Pulmonary artery endothelial cell (primary cell): ENCODE data around the gene ARL5C. TPM values are rescaled to one million over a fixed set of nuclear protein-coding genes. Genes with fewer than 3 reads are reported as not detected.
"Not testable (repeated sequence)": the region's sequence is repeated elsewhere in the genome, so short reads cannot be mapped to it uniquely, and the experiment has no call there.

Experiments used
- DNase-seq: peaks from one replicate; pipeline ENCODE4 v3.0.0-alpha.2; 2011; ENCODE audit warnings: low read depth, low spot score
- total RNA-seq: library from RNA; depleted of rRNA; stranded (reverse); fragments of >200 nt; gene quantifications from 2 replicates; pipeline ENCODE4 v1.2.3, GENCODE V29; 2014

ARL5C gene
- total RNA-seq, 1 donor from 2014 or later, result not detected

DNA sequence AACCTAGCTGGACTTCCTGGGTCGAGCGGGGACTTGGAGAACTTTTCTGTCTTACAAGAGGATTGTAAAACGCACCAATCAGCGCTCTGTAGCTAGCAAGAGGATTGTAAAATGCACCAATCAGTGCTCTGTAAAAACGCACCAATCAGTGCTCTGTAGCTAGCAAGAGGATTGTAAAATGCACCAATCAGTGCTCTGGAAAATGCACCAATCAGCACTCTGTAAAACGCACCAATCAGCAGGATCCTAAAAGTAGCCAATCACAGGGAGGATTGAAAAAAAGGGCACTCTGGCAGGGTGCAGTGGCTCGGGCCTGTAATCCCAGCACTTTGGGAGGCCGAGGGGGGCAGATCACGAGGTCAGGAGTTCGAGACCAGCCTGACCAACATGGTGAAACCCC lies 2.5 kb upstream of the ARL5C start:
- DNase-seq, result not testable (repeated sequence)

DNA sequence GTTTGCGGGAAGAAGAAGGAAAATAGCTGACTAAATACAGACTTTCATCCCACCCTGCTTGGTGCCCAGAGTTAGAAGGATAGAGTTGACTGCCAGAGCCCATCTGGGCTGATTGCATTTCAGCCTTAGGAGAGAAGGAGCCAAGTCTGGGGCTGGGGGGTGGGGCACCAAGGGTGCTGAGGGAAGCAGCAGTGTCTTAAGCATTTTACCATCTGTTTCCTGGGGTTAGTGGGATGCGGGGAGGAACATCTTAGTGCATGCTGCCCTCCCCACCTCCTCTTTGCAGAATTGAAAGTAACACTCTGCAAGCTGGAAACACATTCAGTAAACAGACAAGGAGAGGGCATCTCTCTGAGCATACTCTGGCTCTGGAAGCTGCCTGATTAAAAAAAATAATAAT lies 1.5 kb upstream of the ARL5C start:
- no peak for DNase-seq

DNA sequence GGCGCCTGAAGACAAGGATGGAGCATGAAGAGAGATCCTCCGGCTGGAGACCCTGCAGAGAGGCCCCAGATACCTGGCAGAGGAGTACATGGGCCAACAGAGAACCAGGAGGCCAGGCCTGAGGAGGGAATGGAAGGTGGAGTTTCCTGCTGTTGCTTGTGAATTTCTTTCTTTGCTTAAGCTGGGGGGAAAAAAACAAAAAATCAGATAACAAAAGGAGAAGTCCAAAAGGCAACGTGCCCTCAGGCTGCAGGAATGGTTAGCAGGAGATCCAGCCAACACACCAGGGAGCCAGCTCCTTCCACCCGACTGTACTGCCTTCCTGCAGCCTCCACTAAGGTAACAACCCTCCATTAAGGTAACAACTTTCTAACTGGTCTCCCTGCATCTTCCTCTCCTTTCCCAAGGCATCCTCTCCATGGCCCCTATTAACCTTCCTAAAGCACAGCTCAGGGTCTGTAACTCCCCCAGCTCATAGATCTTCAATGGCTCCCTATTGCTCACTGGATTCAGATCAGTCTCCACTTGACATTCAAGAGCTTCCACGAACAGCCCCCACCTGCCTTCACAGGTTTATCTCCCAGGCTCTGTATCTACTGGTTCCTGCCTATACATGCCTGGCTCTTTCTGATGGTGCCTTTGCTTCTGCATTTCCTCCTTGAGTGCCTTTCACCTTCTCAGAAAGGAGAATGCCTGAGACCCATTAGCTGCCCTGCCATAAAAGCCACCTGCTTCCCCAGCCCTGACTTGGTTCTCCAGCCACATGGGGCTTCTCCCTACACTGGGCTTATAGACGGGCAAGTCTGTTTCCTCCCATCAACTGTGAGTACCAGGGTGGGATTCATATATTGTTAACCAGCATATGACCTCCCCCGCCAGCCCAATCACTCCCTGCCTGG lies 725 bp upstream of the ARL5C start:
- no peak for DNase-seq

DNA sequence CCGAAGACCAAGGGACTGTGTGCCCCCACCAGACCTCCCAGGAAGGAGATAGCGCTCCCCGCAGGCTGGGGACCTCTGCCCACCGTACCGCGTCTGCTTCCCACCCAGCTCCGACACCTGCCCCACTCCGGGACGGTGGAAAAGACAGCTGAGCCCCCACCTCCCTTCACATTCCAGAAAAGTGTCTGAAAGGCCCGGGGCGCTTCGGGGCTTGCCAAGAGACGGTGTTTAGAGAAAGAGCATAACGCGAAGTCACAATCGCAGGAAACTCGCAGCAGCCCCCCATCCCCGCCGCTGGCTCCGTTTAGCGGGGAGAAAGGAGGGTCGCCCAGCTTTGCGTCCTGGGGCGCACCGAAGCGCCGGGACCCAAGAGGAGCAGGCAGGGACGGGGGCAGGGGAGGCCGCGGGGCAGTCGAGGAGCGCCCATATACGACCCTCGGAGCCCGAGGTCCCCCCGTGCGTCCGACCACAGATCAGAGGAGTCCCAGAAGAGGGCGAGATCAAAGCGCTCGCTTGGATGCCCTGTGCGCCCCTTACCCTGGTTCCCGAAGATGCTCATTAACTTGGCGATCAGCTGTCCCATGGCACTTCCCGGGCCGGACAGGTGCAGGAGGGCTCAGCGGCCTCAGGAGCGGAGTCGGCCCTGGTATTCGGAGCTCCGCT lies 652 bp downstream of the ARL5C start:
- DNase-seq, result no peak

DNA sequence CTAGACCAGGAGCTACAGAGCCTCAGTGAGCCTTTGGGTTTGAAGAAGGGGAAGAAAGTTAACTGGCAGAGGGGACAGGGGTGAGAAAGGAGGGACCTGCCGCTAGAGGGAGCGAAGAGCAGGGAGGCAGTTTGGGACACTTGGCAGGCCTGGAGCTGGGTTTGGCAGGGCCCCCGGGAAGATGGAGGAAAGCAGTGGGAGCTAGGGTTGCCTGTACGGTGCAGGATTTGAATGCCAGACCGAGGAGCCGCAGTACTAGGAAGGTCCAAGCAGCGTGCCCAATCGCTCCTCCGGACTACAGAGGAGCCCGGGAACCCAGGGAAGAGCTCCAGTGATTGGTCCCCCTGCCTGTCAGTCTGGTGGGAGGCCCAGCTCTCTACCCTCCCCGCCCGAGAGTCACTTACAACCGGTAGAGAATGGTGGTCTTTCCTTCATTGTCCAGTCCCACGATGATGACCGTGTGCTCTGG lies 1.3 kb downstream of the ARL5C start:
- DNase-seq, result peak; percentile 78

DNA sequence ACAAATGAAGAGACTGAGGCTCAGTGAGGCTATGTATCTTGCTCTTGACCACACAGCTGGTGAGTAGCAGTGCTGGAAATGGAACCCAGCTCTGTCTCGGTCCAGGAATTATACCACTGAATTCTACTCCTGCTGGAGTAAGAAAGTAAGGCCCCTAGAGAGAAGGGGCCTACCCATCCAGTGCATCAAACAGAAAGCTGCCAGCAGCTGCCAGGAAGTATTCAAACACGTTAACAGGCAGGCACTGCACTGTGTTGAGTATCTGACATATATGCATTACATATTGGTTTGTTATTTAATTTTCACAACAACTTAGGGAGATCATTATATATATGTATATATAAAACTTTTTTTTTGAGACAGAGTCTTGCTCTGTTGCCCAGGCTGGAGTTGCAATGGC lies 4.0 kb downstream of the ARL5C start:
- no peak for DNase-seq

DNA sequence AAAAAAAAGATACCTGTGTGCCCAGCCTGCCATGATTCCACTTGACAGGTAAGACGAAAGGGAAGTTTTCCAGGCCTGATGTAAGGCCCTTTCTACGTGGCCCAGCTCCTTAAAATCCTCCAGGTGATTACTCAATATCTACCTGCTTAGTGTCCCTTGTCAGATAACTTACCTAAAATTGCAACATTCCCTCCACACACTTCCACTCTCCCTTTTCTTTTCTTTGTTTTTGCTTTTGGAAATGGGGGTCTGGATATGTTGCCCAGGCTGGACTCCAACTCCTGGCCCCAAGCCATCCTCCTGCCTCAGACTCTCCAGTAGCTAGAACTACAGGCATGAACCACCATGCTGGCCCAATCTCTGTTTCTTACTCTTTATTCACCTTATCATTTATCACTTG lies 7.3 kb downstream of the ARL5C start:
- no peak for DNase-seq

DNA sequence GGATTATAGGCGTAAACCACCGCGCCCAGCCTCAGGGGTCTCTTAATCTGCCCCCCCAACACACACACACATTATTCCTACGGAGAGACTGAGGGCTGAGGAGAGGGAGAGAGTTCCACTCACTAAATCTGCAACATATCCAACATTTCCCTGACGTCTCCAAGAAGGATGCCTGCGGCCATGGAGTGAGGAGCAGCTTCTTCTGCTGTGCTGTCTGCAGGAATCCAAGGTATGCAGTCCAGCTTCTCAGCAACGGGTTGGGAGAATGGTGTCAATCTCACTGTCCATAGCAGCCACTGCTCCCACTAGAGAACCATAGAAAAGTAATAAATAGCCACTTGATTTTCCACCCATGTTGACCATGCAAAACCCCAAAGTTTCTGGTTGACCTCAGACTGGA lies 9.5 kb downstream of the ARL5C start:
- DNase-seq, result no peak

DNA sequence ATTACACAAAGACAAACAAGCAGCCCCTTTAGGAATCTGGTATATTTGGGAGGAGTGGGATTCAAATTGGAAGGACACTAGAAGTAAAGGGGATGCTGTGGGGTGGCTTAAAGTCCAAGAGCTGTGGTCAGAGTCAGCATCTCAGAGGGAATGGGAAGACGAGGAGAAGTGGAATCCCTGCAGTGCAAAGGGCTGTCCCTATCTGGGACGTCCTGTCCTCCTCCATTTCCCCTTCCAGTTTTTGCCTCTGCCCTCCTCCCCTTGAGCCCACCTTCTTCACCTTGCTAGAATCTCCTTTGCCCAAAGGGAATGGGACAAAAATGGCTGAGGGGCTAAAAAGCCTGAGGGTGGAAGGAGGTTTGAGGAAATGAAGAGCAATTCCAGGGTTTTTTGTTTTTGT lies 10.3 kb downstream of the ARL5C start:
- DNase-seq, result no peak

DNA sequence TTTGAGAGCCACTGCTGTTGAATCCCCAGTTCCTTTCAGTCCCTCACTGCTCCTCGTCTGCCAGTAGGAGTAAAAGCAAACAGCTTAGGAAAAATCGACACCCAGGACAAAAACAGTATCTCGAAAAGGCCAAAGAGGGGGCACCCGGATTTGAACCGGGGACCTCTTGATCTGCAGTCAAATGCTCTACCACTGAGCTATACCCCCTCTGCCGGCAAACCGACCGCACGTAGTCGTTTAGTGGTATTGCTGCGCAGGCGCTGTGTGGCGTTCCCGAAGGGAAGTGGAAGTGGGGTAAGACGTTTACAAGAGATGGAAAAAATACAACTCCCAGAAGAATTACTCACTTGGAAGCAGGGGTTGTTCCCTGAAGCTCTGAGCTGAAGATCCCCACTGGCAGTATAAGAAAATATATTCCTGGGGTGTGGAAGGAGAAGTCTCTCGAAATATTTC lies 12.3 kb downstream of the ARL5C start:
- peak; percentile 57 for DNase-seq

DNA sequence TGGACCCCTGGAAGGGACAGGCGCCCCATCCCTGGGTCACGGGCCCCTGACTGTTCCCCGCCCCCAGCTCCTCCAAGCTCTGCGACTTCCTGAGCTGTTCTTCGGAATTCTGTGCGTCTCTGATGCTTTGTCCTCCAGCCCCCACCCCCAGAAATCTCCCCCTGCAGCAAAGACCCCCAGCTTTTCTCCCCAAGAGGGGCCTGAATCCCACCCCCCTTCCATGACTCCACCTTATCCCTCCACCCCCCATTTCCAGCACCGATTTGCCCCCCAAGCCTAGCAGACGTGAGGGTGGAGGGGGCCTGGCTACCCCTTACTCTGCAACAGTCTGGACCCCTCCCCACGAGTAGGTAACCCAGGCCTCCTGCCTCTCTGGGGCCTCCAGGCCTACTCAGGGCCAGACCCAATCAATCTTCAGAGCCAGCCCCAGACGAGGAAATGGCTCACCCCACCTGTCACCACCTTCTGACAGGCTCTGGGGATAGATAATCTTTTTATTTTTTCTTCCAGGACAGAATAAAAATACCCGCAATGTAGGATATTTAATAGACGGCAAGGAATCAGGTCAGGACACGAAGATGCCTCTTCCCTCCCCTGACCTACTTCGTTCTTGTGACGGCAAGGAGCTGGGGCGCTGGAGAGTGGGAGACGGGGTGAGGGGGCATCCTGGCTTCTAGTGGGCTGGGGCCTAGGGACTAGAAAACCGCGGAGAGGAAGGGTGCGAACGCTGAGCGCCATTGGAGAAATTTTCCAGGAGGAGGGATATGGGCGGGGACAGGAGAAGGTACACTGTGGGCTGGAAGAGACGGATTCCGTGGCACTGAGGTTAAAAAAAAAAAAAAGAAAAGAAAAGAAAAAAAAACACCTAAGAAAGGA lies 13.8 kb downstream of the ARL5C start:
- DNase-seq, result no peak

DNA sequence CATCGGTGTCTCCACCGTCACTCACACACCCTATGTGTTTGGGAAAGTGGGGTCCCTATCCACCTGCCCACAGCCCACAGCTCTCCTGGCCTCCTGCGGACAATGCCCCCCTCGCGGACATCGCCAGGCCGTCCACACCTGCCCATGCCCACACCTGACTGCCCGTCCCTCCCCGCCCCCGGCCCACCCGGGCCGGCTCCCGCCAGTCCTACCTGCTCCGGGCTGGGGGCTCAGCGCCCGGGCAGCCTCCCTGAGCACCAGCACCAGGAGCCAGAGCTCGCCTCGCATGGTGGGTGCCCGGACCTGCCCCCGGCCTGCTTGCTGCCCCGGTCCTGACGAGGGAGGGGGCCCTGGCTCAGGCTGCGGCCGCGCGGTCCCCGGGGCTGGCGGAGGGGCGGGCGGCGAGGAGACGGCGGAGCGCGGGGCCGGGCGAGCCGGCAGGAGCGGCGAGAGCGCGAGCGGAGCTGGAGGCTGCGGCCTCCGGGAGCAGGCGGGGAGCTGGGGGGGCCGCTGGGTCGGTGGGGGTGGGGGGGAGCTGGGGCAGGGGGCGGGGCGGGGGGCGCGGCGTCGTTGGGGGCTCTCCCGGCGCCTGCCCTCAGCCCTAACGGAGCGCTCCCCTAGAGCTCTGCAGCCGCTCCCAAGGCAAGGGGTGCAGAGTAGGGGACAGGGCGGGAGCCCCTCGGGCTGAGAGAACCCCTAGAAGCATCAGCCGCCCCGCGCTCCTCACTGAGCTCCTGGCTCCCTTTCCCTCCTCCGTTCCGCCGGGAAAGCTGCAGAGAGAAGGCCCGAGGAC lies 14.6 kb downstream of the ARL5C start, which contains the start of gene PLXDC1:
PLXDC1 (minus strand) TSS at position 488 of the 793 bp plus-strand sequence; CDS start at position 288, 200 bp downstream.
- DNase-seq, result no peak

DNA sequence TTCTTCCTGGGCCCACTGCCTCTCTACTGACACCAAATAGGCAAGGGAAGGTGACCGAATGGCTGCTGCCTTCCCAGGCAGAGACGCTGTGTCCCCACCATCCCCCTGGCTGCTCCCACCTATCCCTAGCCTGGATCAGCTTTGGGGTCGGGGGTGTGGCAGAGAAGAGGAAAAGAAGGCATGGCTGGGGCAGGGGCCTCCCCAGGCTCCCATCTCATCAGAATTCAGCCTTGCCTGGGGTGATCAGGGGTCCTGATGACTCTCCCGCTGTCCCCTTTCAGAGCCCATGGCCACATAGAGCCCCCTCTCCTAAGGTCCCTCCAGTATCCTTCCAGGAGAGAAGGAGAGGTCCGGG lies 15.2 kb downstream of the ARL5C start:
- DNase-seq, result no peak

DNA sequence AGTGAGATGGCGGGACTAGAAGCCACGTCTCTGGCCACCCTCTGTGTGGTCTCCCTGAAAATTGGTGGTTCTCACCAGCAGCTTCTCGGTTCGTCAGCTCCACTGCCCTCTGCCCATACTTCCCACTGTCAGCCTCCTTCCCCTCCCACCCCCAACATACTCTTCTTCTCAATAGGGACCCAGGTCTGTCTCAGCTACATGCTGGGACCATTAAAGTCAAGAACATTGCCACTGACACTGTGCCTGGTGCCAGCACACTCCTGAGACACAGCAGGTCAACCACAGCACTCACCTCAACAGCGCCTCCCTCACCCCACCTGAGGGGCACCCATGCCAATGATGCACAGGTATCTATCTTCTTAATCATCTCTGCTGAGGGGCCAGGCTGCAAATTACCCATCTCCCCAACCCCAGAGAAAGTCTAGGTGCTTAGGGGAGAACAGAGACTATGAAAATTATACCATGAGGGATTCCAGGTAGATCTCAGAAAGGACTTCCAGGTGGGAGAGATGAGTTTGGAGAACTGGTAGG lies 15.8 kb downstream of the ARL5C start:
- no peak for DNase-seq

DNA sequence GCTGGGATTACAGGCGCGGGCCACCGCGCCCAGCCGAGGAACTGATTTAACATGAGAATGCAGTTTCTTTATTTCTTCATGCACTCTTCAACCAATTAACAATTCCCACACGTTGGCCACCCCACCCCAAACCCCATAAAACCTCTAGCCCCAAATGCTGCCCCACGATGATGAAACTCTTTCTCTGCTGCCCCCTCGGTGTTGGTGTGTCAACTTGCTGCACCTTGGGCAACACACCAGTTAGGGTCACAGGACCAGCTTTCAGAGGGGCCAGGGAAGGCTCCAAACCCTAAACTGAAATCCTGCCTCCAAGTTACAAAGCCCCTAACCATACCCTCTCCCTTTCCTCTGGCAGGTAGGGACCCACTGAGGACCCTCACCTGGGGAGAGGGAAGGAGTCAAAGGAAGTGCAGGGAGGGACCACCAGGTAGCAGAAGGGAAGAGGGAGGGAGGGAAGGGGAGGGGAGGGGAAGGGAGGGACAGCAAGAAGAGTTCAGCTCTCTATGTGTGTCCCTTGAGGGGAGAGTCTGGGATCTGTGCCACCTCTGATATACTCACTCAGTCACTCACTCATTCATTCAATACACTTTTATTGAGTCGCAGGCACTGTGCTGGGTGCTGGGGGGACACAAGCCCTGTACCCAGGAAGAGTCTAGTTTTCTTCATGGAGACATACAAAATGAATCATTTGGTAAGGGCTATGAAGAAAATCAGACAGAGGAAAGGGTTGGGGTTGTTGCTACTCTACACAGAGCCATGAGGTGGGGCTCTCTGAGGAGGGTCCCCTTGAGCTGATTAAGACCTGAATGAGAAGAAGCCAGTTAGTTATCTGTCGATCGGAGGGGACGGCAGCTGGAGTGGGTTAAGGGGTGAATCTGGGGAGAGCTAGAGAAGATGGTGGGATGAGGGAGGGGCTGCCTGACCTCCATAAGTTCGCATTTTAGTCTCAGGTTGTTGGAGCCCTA lies 18.5 kb downstream of the ARL5C start:
- DNase-seq, result no peak

DNA sequence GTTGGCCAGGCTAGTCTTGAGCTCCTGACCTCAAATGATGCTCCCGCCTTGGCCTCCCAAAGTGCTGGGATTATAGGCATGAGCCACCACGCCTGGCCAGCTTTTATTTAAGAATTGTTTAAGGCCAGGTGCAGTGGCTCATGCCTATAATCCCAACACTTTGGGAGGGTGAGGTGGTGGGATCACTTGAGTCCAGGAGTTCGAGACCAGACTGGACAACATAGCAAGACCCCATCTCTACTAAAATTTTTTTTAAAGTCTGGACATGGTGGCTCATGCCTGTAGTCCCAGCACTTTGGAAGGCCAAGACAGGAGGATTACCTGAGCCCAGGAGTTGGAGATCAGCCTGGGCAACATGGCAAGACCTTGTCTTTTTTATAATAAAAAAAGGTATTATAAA lies 19.7 kb downstream of the ARL5C start:
- no peak for DNase-seq

DNA sequence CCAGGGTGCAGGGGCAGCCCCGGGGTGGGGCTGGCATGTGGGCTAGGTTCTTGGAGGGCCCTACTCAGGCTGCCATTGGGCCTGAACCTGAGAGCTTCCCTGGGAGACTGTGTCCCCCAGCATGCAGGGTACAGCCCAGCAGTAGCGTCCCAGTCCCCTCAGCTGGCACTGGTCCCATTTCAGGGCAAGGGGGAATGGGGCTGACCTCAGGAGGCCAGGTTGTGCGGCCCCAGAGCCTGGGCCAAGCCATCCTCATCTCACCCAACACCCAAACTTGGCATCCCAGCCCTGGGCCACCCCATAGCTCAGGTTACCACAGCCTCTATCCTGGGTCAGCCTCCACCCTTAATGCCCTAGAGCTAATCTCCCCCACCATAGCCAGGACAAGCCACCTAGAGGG lies 20.8 kb downstream of the ARL5C start:
- DNase-seq, result no peak

DNA sequence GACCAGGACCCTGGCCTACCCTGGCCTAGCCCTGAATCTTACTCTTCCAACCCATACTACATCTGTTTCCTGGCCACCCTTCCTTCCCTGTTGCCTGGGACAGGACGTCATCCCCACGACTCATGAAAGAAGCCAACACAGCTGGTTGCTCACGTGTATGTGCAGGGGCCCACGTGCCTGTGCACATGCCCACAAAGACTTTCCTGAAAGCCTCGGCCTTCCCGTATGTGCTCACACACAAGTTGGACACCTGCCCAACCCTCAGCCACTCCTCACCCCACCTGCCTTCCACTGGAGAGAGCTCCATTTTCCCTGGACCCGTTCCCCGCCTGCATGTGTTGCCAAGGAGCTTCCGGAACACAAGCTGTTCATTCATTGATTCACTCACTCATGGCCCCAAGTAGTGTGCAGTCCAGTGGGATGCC lies 21.5 kb downstream of the ARL5C start:
- no peak for DNase-seq

DNA sequence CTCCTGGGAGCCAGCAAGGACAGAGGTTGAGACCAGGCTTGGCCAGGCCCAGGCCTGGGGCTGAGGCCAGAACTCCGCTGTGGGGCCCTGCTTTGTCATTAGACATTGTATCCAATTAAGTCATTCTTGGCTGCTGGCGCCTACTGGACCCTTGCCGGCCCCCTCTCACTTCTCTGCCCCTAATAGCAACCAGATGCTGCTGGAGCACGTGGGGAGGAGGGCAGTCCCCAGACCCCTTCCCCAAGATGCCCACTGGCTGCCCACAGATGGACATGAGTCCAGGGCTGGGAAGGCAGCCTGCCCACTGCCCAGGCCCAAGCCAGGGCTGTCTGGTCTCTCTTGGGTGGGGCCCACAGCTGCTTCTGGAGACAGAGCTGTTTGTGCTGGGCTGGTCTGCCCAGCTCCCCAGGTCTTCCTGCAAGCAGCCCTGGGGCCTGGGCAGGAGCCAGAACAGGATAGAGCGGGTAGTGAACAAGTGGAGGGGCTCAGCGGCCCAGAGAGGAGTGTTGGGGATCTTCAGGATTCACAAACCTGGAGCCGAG lies 22.3 kb downstream of the ARL5C start:
- DNase-seq, result no peak
